CD14-positive monocyte (primary cell): ENCODE measurements around the gene NFIC. TPM values are rescaled to one million over a fixed set of nuclear protein-coding genes. Genes with fewer than 3 reads are reported as not detected.

Source experiments
- DNase-seq, 3 donors: peaks; one replicate each; pipeline ENCODE4 v3.0.0-alpha.2; 2011 to 2022
- H2AFZ ChIP-seq: 2 replicates; pipeline ENCODE4 v1.6.0; 2012; ENCODE audit warnings: mild to moderate bottlenecking, low read depth, low read length, inconsistent platforms; ENCODE audit not compliant: insufficient read depth, poor library complexity, severe bottlenecking
- H3K27ac ChIP-seq, 2 donors: 1 replicate in 1 of 2; 2 replicates in 1 of 2; pipeline ENCODE4 v1.5.1; 2012 to 2013; ENCODE audit warnings: low read length in 2 of 2, control low read depth in 1 of 2, inconsistent platforms in 1 of 2, low read depth in 1 of 2, mild to moderate bottlenecking in 1 of 2
- H3K27me3 ChIP-seq, 2 donors: one replicate each; pipeline versions ENCODE4 v1.6.0 to v1.6.1; 2011 to 2013; ENCODE audit warnings: low read length in 2 of 2; ENCODE audit not compliant: control insufficient read depth in 2 of 2, insufficient read depth in 2 of 2
- H3K36me3 ChIP-seq, 2 donors: replicated peaks in 1 of 2; 1 replicate in 1 of 2; 2 replicates in 1 of 2; pipeline versions ENCODE4 v1.5.1 to v1.6.1; 2012 to 2013; ENCODE audit warnings: low read length in 2 of 2, control low read depth in 1 of 2, inconsistent platforms in 1 of 2, mild to moderate bottlenecking in 1 of 2; ENCODE audit not compliant: insufficient read depth in 2 of 2, control insufficient read depth in 1 of 2
- H3K4me1 ChIP-seq, 2 donors: 1 replicate in 1 of 2; 2 replicates in 1 of 2; pipeline versions ENCODE4 v1.5.1 to v1.6.1; 2012 to 2013; ENCODE audit warnings: low read length in 2 of 2, control low read depth in 1 of 2, inconsistent platforms in 1 of 2, mild to moderate bottlenecking in 1 of 2, moderate library complexity in 1 of 2; ENCODE audit not compliant: insufficient read depth in 2 of 2, control insufficient read depth in 1 of 2
- H3K4me2 ChIP-seq: replicated peaks from 2 replicates; pipeline ENCODE3; 2012; ENCODE audit warnings: low read length, moderate library complexity, mild to moderate bottlenecking; ENCODE audit not compliant: poor library complexity, severe bottlenecking; ENCODE audit errors: extremely low read depth
- H3K4me3 ChIP-seq, 3 experiments: fragments of 200-600 bp in 1 of 3; sonication (generic) in 1 of 3; replicated peaks in 1 of 3; 1 replicate in 2 of 3; 2 replicates in 1 of 3; pipeline ENCODE4 v1.5.1; 2011 to 2013; ENCODE audit warnings: low read length in 3 of 3, mild to moderate bottlenecking in 3 of 3, control low read depth in 2 of 3, low read depth in 2 of 3, inconsistent platforms in 1 of 3, moderate library complexity in 1 of 3
- H3K79me2 ChIP-seq: 2 replicates; pipeline ENCODE4 v1.6.0; 2012; ENCODE audit warnings: mild to moderate bottlenecking, control low read depth, inconsistent platforms, low read length, moderate library complexity; ENCODE audit not compliant: insufficient read depth
- H3K9ac ChIP-seq: 2 replicates; pipeline ENCODE4 v1.6.0; 2017; ENCODE audit warnings: low read length, mild to moderate bottlenecking; ENCODE audit not compliant: insufficient read depth, poor library complexity, severe bottlenecking
- H3K9me3 ChIP-seq, 2 donors: replicated peaks in 1 of 2; 1 replicate in 1 of 2; 2 replicates in 1 of 2; pipeline versions ENCODE4 v1.5.1 to v1.6.1; 2012 to 2013; ENCODE audit warnings: low read length in 2 of 2, control low read depth in 1 of 2; ENCODE audit not compliant: control insufficient read depth in 1 of 2, insufficient read depth in 1 of 2
- H4K20me1 ChIP-seq: 2 replicates; pipeline ENCODE4 v1.6.0; 2012; ENCODE audit warnings: mild to moderate bottlenecking, low read length, control low read depth, moderate library complexity; ENCODE audit not compliant: insufficient read depth
- H3K27ac Mint-ChIP-seq, 7 donors: one replicate each; pipeline ENCODE4 v1.8.0; 2020; ENCODE audit warnings: mild to moderate bottlenecking in 7 of 7, mixed read lengths in 7 of 7, moderate library complexity in 6 of 7, inconsistent platforms in 2 of 7
- H3K27me3 Mint-ChIP-seq, 3 donors: one replicate each; pipeline ENCODE4 v1.8.0; 2021 to 2022; ENCODE audit warnings: low read depth in 3 of 3, mild to moderate bottlenecking in 3 of 3, mixed read lengths in 3 of 3, moderate library complexity in 3 of 3, inconsistent platforms in 1 of 3
- H3K36me3 Mint-ChIP-seq, 2 donors: one replicate each; pipeline ENCODE4 v1.8.0; 2020; ENCODE audit warnings: mixed read lengths in 2 of 2, inconsistent platforms in 1 of 2, mild to moderate bottlenecking in 1 of 2
- H3K4me1 Mint-ChIP-seq: one replicate; pipeline ENCODE4 v1.8.0; 2020; ENCODE audit warnings: mild to moderate bottlenecking, mixed read lengths
- H3K4me3 Mint-ChIP-seq, 2 donors: one replicate each; pipeline ENCODE4 v1.8.0; 2020; ENCODE audit warnings: mild to moderate bottlenecking in 2 of 2, mixed read lengths in 2 of 2, moderate library complexity in 1 of 2
- H3K9me3 Mint-ChIP-seq, 7 donors: one replicate each; pipeline ENCODE4 v1.8.0; 2020 to 2022; ENCODE audit warnings: mixed read lengths in 7 of 7, mild to moderate bottlenecking in 6 of 7, moderate library complexity in 6 of 7, inconsistent platforms in 2 of 7
- WGBS: methylation state at CpG from one replicate; pipeline ENCODE4 v1.1.5; 2013; ENCODE audit warnings: missing lambda C conversion rate; ENCODE audit not compliant: insufficient coverage; 5-methylcytosine and 5-hydroxymethylcytosine counted together
- intact Hi-C, 2 donors: fragments of 100-400 bp; cut with micrococcal nuclease; formaldehyde crosslinking; loops; one replicate each; pipeline versions ENCODE4 v1.15.0 to v1.15.1; 2023
- polyA plus RNA-seq, 3 donors: library from polyadenylated mRNA; depleted of rRNA in 1 of 3; unstranded in 2 of 3; stranded (reverse) in 1 of 3; fragments of 300-500 nt in 2 of 3; fragments of >200 nt in 1 of 3; fragmentation: Illumina TruSeq in 2 of 3; gene quantifications; 1 replicate in 2 of 3; 2 replicates in 1 of 3; pipeline ENCODE4 v1.2.3, GENCODE V29; 2012 to 2021
- TF ChIP-seq, protein P1 (sequence below): fragments of 200-600 bp; IDR thresholded peaks from one replicate; pipeline ENCODE4 v1.8.0; 2022; ENCODE audit warnings: antibody characterized with exemption, mild to moderate bottlenecking

Gene NFIC
- polyA plus RNA-seq, 3 donors = 7.0 to 13.8 (median 11.5) TPM

DNA sequence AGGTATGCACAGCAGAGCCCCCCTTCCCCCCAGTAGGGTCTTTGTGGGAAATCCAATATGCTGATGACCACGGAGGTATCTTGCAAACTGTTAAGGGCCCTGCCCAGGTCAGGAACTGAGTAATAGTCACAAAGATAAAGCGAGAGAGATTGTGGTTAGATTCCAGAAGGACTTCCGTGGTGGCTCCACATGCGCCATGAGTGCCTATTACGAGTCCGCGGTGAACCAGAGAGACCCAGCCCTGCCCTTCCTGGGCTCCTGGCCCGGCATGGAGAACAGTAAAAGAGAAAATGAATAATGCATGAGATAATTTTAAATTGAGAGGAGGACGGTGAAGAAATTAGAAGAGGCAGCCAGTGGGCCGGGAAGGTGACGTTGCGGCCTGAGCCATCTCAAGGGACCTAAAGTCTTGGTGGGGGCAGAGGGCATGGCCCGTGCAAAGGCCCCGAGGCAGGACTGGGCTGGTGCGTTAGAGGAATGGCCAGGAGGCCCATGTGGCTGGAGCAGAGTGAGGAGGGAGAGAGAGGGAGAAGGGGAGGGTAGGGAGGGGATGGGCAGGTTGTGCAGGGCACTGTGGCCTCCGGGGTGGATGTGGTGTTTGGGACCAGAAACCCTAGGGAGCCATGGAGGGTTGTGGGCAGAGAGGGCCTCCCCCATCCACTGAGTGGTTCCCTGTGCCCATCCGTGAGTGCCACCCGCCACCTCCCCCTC is 46.6 kb upstream of the NFIC start:
- H4K20me1 ChIP-seq = no peaks in the 10 kb centered on the region
- intact Hi-C loops = no loop called here
- H3K4me1 ChIP-seq = no peaks in the 10 kb centered on the region
- Mint-ChIP-seq H3K27ac (peak overlapping the region in 1 of 7 donors; percentile 19), H3K4me1 (no peaks in the 10 kb centered on the region), H3K4me3 (peak overlapping the region in 1 of 2 donors; percentile 41), H3K36me3 (no peaks in the 10 kb centered on the region), H3K27me3 (peaks cover 5 to 17% (median 10%) of the 10 kb centered on the region in 3 donors), H3K9me3 (peaks cover 0 to 2% (median 0%) of the 10 kb centered on the region in 7 donors)
- TF ChIP-seq, protein P1, sequence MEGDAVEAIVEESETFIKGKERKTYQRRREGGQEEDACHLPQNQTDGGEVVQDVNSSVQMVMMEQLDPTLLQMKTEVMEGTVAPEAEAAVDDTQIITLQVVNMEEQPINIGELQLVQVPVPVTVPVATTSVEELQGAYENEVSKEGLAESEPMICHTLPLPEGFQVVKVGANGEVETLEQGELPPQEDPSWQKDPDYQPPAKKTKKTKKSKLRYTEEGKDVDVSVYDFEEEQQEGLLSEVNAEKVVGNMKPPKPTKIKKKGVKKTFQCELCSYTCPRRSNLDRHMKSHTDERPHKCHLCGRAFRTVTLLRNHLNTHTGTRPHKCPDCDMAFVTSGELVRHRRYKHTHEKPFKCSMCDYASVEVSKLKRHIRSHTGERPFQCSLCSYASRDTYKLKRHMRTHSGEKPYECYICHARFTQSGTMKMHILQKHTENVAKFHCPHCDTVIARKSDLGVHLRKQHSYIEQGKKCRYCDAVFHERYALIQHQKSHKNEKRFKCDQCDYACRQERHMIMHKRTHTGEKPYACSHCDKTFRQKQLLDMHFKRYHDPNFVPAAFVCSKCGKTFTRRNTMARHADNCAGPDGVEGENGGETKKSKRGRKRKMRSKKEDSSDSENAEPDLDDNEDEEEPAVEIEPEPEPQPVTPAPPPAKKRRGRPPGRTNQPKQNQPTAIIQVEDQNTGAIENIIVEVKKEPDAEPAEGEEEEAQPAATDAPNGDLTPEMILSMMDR = no peak
- DNase-seq = no peak
- H3K4me3 ChIP-seq = no peak overlapping the region
- no peak overlapping the region for H3K9ac ChIP-seq
- WGBS = 64% methylated on average over 17 of the region's 18 CpGs
- no peak overlapping the region for H3K27ac ChIP-seq
- H3K27me3 ChIP-seq = no peaks in the 10 kb centered on the region
- no peaks in the 10 kb centered on the region for H3K79me2 ChIP-seq
- no peak overlapping the region for H3K4me2 ChIP-seq
- H3K36me3 ChIP-seq = no peaks in the 10 kb centered on the region
- H2AFZ ChIP-seq = no peak overlapping the region
- no peaks in the 10 kb centered on the region for H3K9me3 ChIP-seq

DNA sequence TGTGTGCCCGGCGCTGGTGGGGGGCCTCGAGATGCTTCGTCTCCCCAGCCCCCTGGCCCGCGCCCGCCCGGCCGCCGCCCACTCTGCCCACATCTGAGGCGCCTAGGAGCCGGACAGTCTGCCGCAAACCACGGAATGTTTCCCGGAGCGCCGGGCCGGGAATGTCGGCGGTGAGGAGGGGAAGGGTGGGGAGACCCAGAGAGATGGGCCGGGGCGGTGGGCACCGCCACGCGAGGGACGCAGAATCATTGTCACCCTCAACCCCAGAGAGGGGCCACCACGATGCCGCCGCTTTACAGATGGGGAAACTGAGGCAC is 46.1 kb upstream of the NFIC start:
- Histone ChIP-seq H4K20me1 (no peaks in the 10 kb centered on the region), H3K9me3 (no peaks in the 10 kb centered on the region), H3K27me3 (no peaks in the 10 kb centered on the region), H3K27ac (no peak overlapping the region), H3K36me3 (no peaks in the 10 kb centered on the region), H3K4me2 (no peak overlapping the region), H2AFZ (no peak overlapping the region), H3K79me2 (no peaks in the 10 kb centered on the region), H3K4me3 (no peak overlapping the region), H3K9ac (no peak overlapping the region), H3K4me1 (no peaks in the 10 kb centered on the region)
- TF ChIP-seq, protein P1 = no peak
- H3K4me1 Mint-ChIP-seq = no peaks in the 10 kb centered on the region
- no peak overlapping the region for H3K27ac Mint-ChIP-seq
- H3K4me3 Mint-ChIP-seq = no peak overlapping the region
- DNase-seq = no peak
- H3K9me3 Mint-ChIP-seq = peaks cover 0 to 2% (median 0%) of the 10 kb centered on the region in 7 donors
- 57% methylated on average over 15 of the region's 29 CpGs for WGBS
- H3K27me3 Mint-ChIP-seq = peaks cover 5 to 18% (median 10%) of the 10 kb centered on the region in 3 donors
- no peaks in the 10 kb centered on the region for H3K36me3 Mint-ChIP-seq
- intact Hi-C loops = no loop called here
